HCT116 (cell line): ENCODE results near the gene SH3YL1. TPM values are rescaled to one million over a fixed set of nuclear protein-coding genes. Genes with fewer than 3 reads are reported as not detected.

Experiments
- ATAC-seq: fragments of 200-7000 bp; cut with Tn5 transposase; 2 replicates; pipeline ENCODE4 v1.9.1; 2020; ENCODE audit warnings: mild to moderate bottlenecking, moderate library complexity
- BruUV-seq: library from RNA; stranded (reverse); fragments of 400-500 nt; replicated peaks from 2 replicates; lab custom pipeline; 2021; lab: Mats Ljungman, UMichigan
- CTCF ChIA-PET: fragments of 300-600 bp; sonication (Branson Sonifier 250); formaldehyde crosslinking; loops from one replicate; lab custom pipeline; 2021; ENCODE audit warnings: antibody characterized with exemption; lab: Charles Lee
- POLR2A ChIA-PET: fragments of 300-600, 350-600 bp; sonication (Branson Sonifier 250); formaldehyde crosslinking; loops from one replicate; lab custom pipeline; 2021; ENCODE audit warnings: antibody characterized with exemption; lab: Charles Lee
- RAD21 ChIA-PET, 2 experiments: fragments of 300-600 bp; sonication (Branson Sonifier 250); formaldehyde crosslinking; loops; one replicate each; lab custom pipeline; 2023; ENCODE audit warnings: low total read pairs in 2 of 2; ENCODE audit not compliant: uncharacterized antibody in 2 of 2, unreplicated experiment in 2 of 2, low non-redundant PET in 1 of 2; lab: Charles Lee
- DNase-seq: peaks from one replicate; pipeline ENCODE4 v3.0.0-alpha.2; 2010; ENCODE audit warnings: low read depth, low spot score
- H2AFZ ChIP-seq: fragments of 200-600 bp; shearing (Covaris generic), sonication (generic); 2 replicates; pipeline ENCODE4 v1.6.1; 2017; ENCODE audit warnings: low read depth, mixed run types, mixed read lengths, antibody characterized with exemption, low read length; ENCODE audit not compliant: poor library complexity, severe bottlenecking
- H3K27ac ChIP-seq: 2 replicates; pipeline ENCODE4 v1.5.1; 2012; ENCODE audit warnings: low read depth, low read length
- H3K27me3 ChIP-seq: fragments of 200-600 bp; sonication (generic); 2 replicates; pipeline ENCODE4 v1.6.1; 2016; ENCODE audit warnings: mixed run types, low read length, mixed read lengths; ENCODE audit not compliant: insufficient read depth
- H3K36me3 ChIP-seq, 2 experiments: fragments of 200-500 bp in 1 of 2; fragments of 200-600 bp in 1 of 2; sonication (Bioruptor generic) in 1 of 2; sonication (generic) in 1 of 2; 2 replicates each; pipeline versions ENCODE4 v1.5.1 to v1.6.1; 2014 to 2016; ENCODE audit warnings: low read length in 2 of 2, inconsistent platforms in 1 of 2, mixed read lengths in 1 of 2, mixed run types in 1 of 2; ENCODE audit not compliant: insufficient read depth in 2 of 2, control insufficient read depth in 1 of 2
- H3K4me1 ChIP-seq, 2 experiments: fragments of 200-600 bp in 1 of 2; sonication (generic) in 1 of 2; 2 replicates each; pipeline versions ENCODE4 v1.5.1 to v1.6.1; 2012 to 2017; ENCODE audit warnings: low read length in 2 of 2, inconsistent platforms in 1 of 2, mild to moderate bottlenecking in 1 of 2, mixed read lengths in 1 of 2, mixed run types in 1 of 2, moderate library complexity in 1 of 2; ENCODE audit not compliant: insufficient read depth in 2 of 2, control insufficient read depth in 1 of 2
- H3K4me2 ChIP-seq: fragments of 200-600 bp; sonication (generic); 2 replicates; pipeline ENCODE4 v1.6.1; 2017; ENCODE audit warnings: mixed run types, low read length, mixed read lengths
- H3K4me3 ChIP-seq, 2 experiments: fragments of 200-600 bp in 1 of 2; sonication (generic) in 1 of 2; replicated peaks in 1 of 2; 2 replicates each; pipeline ENCODE4 v1.5.1; 2011 to 2016; ENCODE audit warnings: low read length in 2 of 2, control low read depth in 1 of 2, low read depth in 1 of 2, mild to moderate bottlenecking in 1 of 2, mixed read lengths in 1 of 2, mixed run types in 1 of 2
- H3K79me2 ChIP-seq: fragments of 200-600 bp; sonication (generic); 2 replicates; pipeline ENCODE4 v1.6.1; 2017; ENCODE audit warnings: mild to moderate bottlenecking, mixed run types, low read length, moderate library complexity, mixed read lengths; ENCODE audit not compliant: insufficient read depth
- H3K9ac ChIP-seq: fragments of 200-600 bp; sonication (generic); 2 replicates; pipeline ENCODE4 v1.6.1; 2016; ENCODE audit warnings: low read length, mixed read lengths
- H3K9me2 ChIP-seq: fragments of 200-600 bp; sonication (generic), shearing (Covaris generic); 2 replicates; pipeline ENCODE4 v1.6.1; 2017; ENCODE audit warnings: mixed run types, mild to moderate bottlenecking, moderate library complexity; ENCODE audit not compliant: insufficient read depth
- H3K9me3 ChIP-seq, 2 experiments: fragments of 200-500 bp in 1 of 2; fragments of 200-600 bp in 1 of 2; sonication (Bioruptor generic) in 1 of 2; sonication (generic) in 1 of 2; 2 replicates each; pipeline ENCODE4 v1.6.1; 2014 to 2017; ENCODE audit warnings: low read length in 2 of 2, mixed read lengths in 2 of 2, inconsistent platforms in 1 of 2, low read depth in 1 of 2, mild to moderate bottlenecking in 1 of 2, mixed run types in 1 of 2, moderate library complexity in 1 of 2; ENCODE audit not compliant: control insufficient read depth in 1 of 2, insufficient read depth in 1 of 2
- H4K20me1 ChIP-seq: fragments of 200-600 bp; sonication (generic), shearing (Covaris generic); 2 replicates; pipeline ENCODE4 v1.6.1; 2017; ENCODE audit warnings: mixed run types, mild to moderate bottlenecking, moderate library complexity; ENCODE audit not compliant: insufficient read depth
- CEBPB ChIP-seq: IDR thresholded peaks from 2 replicates; pipeline ENCODE4 v1.6.1; 2012; ENCODE audit warnings: low read depth
- EZH2 ChIP-seq: fragments of 200-600 bp; sonication (generic); IDR thresholded peaks from 2 replicates; pipeline ENCODE4 v1.6.1; 2017; ENCODE audit warnings: antibody characterized with exemption, mixed run types
- EZH2phosphoT487 ChIP-seq: fragments of 200-600 bp; IDR thresholded peaks from 2 replicates; pipeline ENCODE4 v1.6.1; 2018; ENCODE audit warnings: antibody characterized with exemption, borderline replicate concordance
- JUND ChIP-seq: IDR thresholded peaks from 2 replicates; pipeline ENCODE4 v1.6.1; 2012
- MAX ChIP-seq: IDR thresholded peaks from 2 replicates; pipeline ENCODE4 v1.6.1; 2012
- POLR2A ChIP-seq: IDR thresholded peaks from 2 replicates; pipeline ENCODE4 v1.7.0; 2011; ENCODE audit warnings: borderline replicate concordance; ENCODE audit not compliant: insufficient read depth, insufficient read length; ENCODE audit errors: extremely low read depth
- RAD21 ChIP-seq: IDR thresholded peaks from 2 replicates; pipeline ENCODE4 v1.6.1; 2012; ENCODE audit warnings: low read depth, mild to moderate bottlenecking
- REST ChIP-seq: IDR thresholded peaks from 2 replicates; pipeline ENCODE4 v1.6.1; 2012; ENCODE audit warnings: low read depth
- SRF ChIP-seq: IDR thresholded peaks from 2 replicates; pipeline ENCODE4 v1.6.1; 2012; ENCODE audit warnings: low read depth
- YY1 ChIP-seq: IDR thresholded peaks from 2 replicates; pipeline ENCODE4 v1.6.1; 2011; ENCODE audit warnings: low read length, low read depth, moderate library complexity, mild to moderate bottlenecking; ENCODE audit not compliant: insufficient replicate concordance; ENCODE audit errors: extremely low read depth
- intact Hi-C: fragments of 100-400 bp; cut with micrococcal nuclease; formaldehyde crosslinking; loops from 2 replicates; pipeline ENCODE4 v1.10.0; 2022
- total RNA-seq: library from RNA; stranded (reverse); gene quantifications from one replicate; pipeline ENCODE4 v1.2.1, GENCODE V29; 2021; ENCODE audit not compliant: unreplicated experiment
- TF ChIP-seq, protein P1 (sequence below), 3 experiments: fragments of 200-600 bp in 1 of 3; sonication (generic) in 1 of 3; IDR thresholded peaks in 2 of 3; conservative IDR thresholded peaks in 1 of 3; 2 replicates each; pipeline ENCODE4 v1.5.1; 2012 to 2017; ENCODE audit warnings: low read depth in 2 of 3, low read length in 2 of 3, antibody characterized with exemption in 1 of 3, borderline replicate concordance in 1 of 3, control low read depth in 1 of 3, mild to moderate bottlenecking in 1 of 3, mixed read lengths in 1 of 3, mixed run types in 1 of 3, moderate library complexity in 1 of 3; ENCODE audit not compliant: insufficient read depth in 1 of 3
- TF ChIP-seq, protein P2 (sequence below): IDR thresholded peaks from 2 replicates; pipeline ENCODE4 v1.6.1; 2012

SH3YL1 gene
- total RNA-seq, 1 experiment from 2014 or later = 32.8 TPM

- Histone ChIP-seq H3K9ac (no peak overlapping the region), H3K27ac (no peak overlapping the region), H3K9me2 (no peaks in the 10 kb centered on the region), H3K9me3 (no peaks in the 10 kb centered on the region), H3K4me1 (no peaks in the 10 kb centered on the region), H3K27me3 (no peaks in the 10 kb centered on the region), H4K20me1 (no peaks in the 10 kb centered on the region), H2AFZ (no peak overlapping the region), H3K4me3 (no peak overlapping the region), H3K36me3 (no peaks in the 10 kb centered on the region), H3K79me2 (no peaks in the 10 kb centered on the region), H3K4me2 (no peak overlapping the region)
- no peak for DNase-seq
- CTCF ChIA-PET = no interaction called here
- TF ChIP-seq EZH2phosphoT487 (no peak), JUND (no peak)
- TF ChIP-seq, protein P1, sequence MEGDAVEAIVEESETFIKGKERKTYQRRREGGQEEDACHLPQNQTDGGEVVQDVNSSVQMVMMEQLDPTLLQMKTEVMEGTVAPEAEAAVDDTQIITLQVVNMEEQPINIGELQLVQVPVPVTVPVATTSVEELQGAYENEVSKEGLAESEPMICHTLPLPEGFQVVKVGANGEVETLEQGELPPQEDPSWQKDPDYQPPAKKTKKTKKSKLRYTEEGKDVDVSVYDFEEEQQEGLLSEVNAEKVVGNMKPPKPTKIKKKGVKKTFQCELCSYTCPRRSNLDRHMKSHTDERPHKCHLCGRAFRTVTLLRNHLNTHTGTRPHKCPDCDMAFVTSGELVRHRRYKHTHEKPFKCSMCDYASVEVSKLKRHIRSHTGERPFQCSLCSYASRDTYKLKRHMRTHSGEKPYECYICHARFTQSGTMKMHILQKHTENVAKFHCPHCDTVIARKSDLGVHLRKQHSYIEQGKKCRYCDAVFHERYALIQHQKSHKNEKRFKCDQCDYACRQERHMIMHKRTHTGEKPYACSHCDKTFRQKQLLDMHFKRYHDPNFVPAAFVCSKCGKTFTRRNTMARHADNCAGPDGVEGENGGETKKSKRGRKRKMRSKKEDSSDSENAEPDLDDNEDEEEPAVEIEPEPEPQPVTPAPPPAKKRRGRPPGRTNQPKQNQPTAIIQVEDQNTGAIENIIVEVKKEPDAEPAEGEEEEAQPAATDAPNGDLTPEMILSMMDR (IDR thresholded peaks at IDR 0.05 in 2 of 3, conservative IDR thresholded peaks at IDR 0.05 in 1 of 3; ENCODE audit: borderline replicate concordance in 1 of 3, insufficient read depth in 1 of 3, low read depth in 2 of 3, low read length in 2 of 3) = no peak
- no peak for ATAC-seq
- BruUV-seq = no TSS peak
- intact Hi-C loops = no loop called here
- POLR2A ChIA-PET = no interaction called here
- RAD21 ChIA-PET = no interaction called here
Measured at GRCh38 chr2:234421-234820, 29.4 kb downstream of the SH3YL1 start.

DNA sequence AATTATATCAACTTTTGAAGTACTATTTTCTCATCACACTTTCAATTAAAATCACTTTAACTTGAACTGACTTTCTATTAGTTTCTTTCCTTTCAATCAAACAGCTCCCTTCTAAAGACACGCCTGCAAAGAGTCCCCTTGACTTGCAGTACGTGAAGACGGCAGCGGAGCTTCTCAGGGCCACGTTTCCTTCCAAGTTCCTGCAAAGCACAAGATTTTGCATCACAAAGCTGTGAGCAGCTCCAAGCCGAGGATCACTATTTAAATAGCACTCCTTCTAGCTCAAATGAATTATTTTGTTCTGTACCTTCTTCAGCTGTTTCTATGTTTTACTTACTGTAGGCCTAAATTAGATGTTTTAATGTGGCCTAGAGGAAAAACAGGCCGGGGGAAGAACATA lies 30.8 kb downstream of the SH3YL1 start:
- Histone ChIP-seq H3K4me1 (no peaks in the 10 kb centered on the region), H4K20me1 (no peaks in the 10 kb centered on the region), H3K79me2 (no peaks in the 10 kb centered on the region), H3K4me3 (no peak overlapping the region), H3K27ac (no peak overlapping the region), H3K9me3 (no peaks in the 10 kb centered on the region), H3K27me3 (no peaks in the 10 kb centered on the region), H3K9ac (no peak overlapping the region), H3K4me2 (no peak overlapping the region), H3K36me3 (no peaks in the 10 kb centered on the region), H3K9me2 (no peaks in the 10 kb centered on the region), H2AFZ (no peak overlapping the region)
- POLR2A ChIA-PET = no interaction called here
- ATAC-seq = no peak
- intact Hi-C loops = no loop called here
- CTCF ChIA-PET = no interaction called here
- BruUV-seq = no TSS peak
- RAD21 ChIA-PET = no interaction called here
- DNase-seq = no peak
- TF ChIP-seq, protein P1 (IDR thresholded peaks at IDR 0.05 in 2 of 3, conservative IDR thresholded peaks at IDR 0.05 in 1 of 3; ENCODE audit: borderline replicate concordance in 1 of 3, insufficient read depth in 1 of 3, low read depth in 2 of 3, low read length in 2 of 3) = no peak
- TF ChIP-seq EZH2 (no peak), EZH2phosphoT487 (no peak), CEBPB (no peak), YY1 (no peak), REST (no peak), MAX (no peak), SRF (no peak), RAD21 (no peak), POLR2A (no peak)
- TF ChIP-seq, protein P2, sequence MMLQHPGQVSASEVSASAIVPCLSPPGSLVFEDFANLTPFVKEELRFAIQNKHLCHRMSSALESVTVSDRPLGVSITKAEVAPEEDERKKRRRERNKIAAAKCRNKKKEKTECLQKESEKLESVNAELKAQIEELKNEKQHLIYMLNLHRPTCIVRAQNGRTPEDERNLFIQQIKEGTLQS = no peak
